Vagina (tissue), 2 donors: Measurements from ENCODE around the gene DHTKD1. TPM values are rescaled to one million over a fixed set of nuclear protein-coding genes. Genes with fewer than 3 reads are reported as not detected.

Experiments used
- DNase-seq, 2 donors: peaks; one replicate each; pipeline ENCODE4 v3.0.0-alpha.2; 2017; ENCODE audit errors: extremely low spot score in 2 of 2
- H3K27ac ChIP-seq: fragments of 200-600 bp; sonication (generic); one replicate; pipeline ENCODE4 v1.5.1; 2019
- H3K27me3 ChIP-seq: fragments of 200-600 bp; sonication (generic); one replicate; pipeline ENCODE4 v1.5.1; 2019
- H3K36me3 ChIP-seq, 2 donors: fragments of 200-600 bp; sonication (generic); one replicate each; pipeline ENCODE4 v1.5.1; 2017 to 2019
- H3K4me1 ChIP-seq: fragments of 200-600 bp; sonication (generic); one replicate; pipeline ENCODE4 v1.5.1; 2019
- H3K4me3 ChIP-seq, 2 donors: fragments of 200-600 bp; sonication (generic); 1 replicate in 1 of 2; 2 replicates in 1 of 2; pipeline ENCODE4 v1.5.1; 2016 to 2019
- H3K9me3 ChIP-seq: fragments of 200-600 bp; sonication (generic); one replicate; pipeline ENCODE4 v1.5.1; 2019
- CTCF ChIP-seq, 3 experiments: fragments of 450-650 bp in 2 of 3; fragments of 200-600 bp in 1 of 3; sonication (generic) in 1 of 3; IDR thresholded peaks; one replicate each; pipeline ENCODE4 v1.5.1; 2017 to 2019; ENCODE audit warnings: antibody characterized with exemption in 3 of 3, mild to moderate bottlenecking in 2 of 3, moderate library complexity in 2 of 3
- POLR2A ChIP-seq, 2 donors: fragments of 450-650 bp; IDR thresholded peaks; one replicate each; pipeline ENCODE4 v1.6.1; 2017; ENCODE audit warnings: antibody characterized with exemption in 2 of 2, mild to moderate bottlenecking in 2 of 2, moderate library complexity in 2 of 2
- POLR2AphosphoS5 ChIP-seq, 2 donors: sonication (generic); formaldehyde crosslinking; IDR thresholded peaks; one replicate each; pipeline ENCODE4 v1.9.0; 2017; ENCODE audit warnings: antibody characterized with exemption in 2 of 2, mild to moderate bottlenecking in 2 of 2, low read depth in 1 of 2; ENCODE audit not compliant: insufficient read depth in 1 of 2
- intact Hi-C: fragments of 100-400 bp; cut with DNase I; formaldehyde crosslinking; loops from one replicate; pipeline ENCODE4 v1.15.1; 2023
- total RNA-seq: library from RNA; depleted of rRNA; stranded (reverse); fragments of >200 nt; gene quantifications from one replicate; pipeline ENCODE4 v1.2.3, GENCODE V29; 2016

Gene DHTKD1
- total RNA-seq, 1 donor from 2014 or later, result 13.3 TPM

GRCh38 chr10:12042409-12042796, 26.4 kb upstream of the DHTKD1 start:
- intact Hi-C loops, result no loop called here
- no peaks in the 10 kb centered on the region for H3K36me3 ChIP-seq
- H3K27me3 ChIP-seq, result no peaks in the 10 kb centered on the region
- H3K27ac ChIP-seq, result peak overlapping the region; percentile 95
- H3K4me1 ChIP-seq, result peaks cover 21% of the 10 kb centered on the region
- H3K9me3 ChIP-seq, result no peaks in the 10 kb centered on the region
- peak overlapping the region; percentile 96 to 99 for H3K4me3 ChIP-seq
- TF ChIP-seq POLR2A (IDR thresholded peaks at IDR 0.05) (peak in 1 of 2 donors; percentile 42), POLR2AphosphoS5 (IDR thresholded peaks at IDR 0.05; ENCODE audit: insufficient read depth in 1 of 2, low read depth in 1 of 2) (no peak), CTCF (IDR thresholded peaks at IDR 0.05) (no peak)
- no peak for DNase-seq

- H3K27ac ChIP-seq, result peak within 1 kb of the TSS; percentile 95
- H3K27me3 ChIP-seq, result no peaks in the 10 kb centered on the region
- H3K4me1 ChIP-seq, result peaks cover 21% of the 10 kb centered on the region
- TF ChIP-seq POLR2A (IDR thresholded peaks at IDR 0.05) (no peak), POLR2AphosphoS5 (IDR thresholded peaks at IDR 0.05; ENCODE audit: insufficient read depth in 1 of 2, low read depth in 1 of 2) (peak; percentile 85 to 89), CTCF (IDR thresholded peaks at IDR 0.05) (peak in 1 of 3 experiments; percentile 13)
- no peaks in the 10 kb centered on the region for H3K9me3 ChIP-seq
- intact Hi-C loops, result no loop called here
- H3K4me3 ChIP-seq, result peak within 1 kb of the TSS; percentile 96 to 99
- DNase-seq, result peak; percentile 98 to 99
- H3K36me3 ChIP-seq, result no peaks in the 10 kb centered on the region
These were observed 25.7 kb upstream of the DHTKD1 start, which contains the start of gene UPF2 for GRCh38 chr10:12042797-12043651. Gene UPF2, minus strand, starts transcription at chr10:12042809. Its CDS starts 7,386 bp downstream, at chr10:12035423.

- intact Hi-C loops, result no loop called here
- H3K4me1 ChIP-seq, result peaks cover 14% of the 10 kb centered on the region
- no peaks in the 10 kb centered on the region for H3K27me3 ChIP-seq
- H3K4me3 ChIP-seq, result no peak overlapping the region
- no peak for DNase-seq
- no peaks in the 10 kb centered on the region for H3K36me3 ChIP-seq
- TF ChIP-seq POLR2AphosphoS5 (IDR thresholded peaks at IDR 0.05; ENCODE audit: insufficient read depth in 1 of 2, low read depth in 1 of 2) (no peak), POLR2A (IDR thresholded peaks at IDR 0.05) (no peak), CTCF (IDR thresholded peaks at IDR 0.05) (no peak)
- H3K9me3 ChIP-seq, result no peaks in the 10 kb centered on the region
- H3K27ac ChIP-seq, result no peak overlapping the region
These were observed 23.2 kb upstream of the DHTKD1 start for GRCh38 chr10:12045596-12045995.

- no peaks in the 10 kb centered on the region for H3K36me3 ChIP-seq
- H3K4me3 ChIP-seq, result no peak overlapping the region
- H3K4me1 ChIP-seq, result no peaks in the 10 kb centered on the region
- H3K9me3 ChIP-seq, result no peaks in the 10 kb centered on the region
- H3K27ac ChIP-seq, result no peak overlapping the region
- DNase-seq, result no peak
- intact Hi-C loops, result no loop called here
- no peaks in the 10 kb centered on the region for H3K27me3 ChIP-seq
- TF ChIP-seq POLR2A (IDR thresholded peaks at IDR 0.05), result no peak
- TF ChIP-seq POLR2AphosphoS5 (IDR thresholded peaks at IDR 0.05; ENCODE audit: insufficient read depth in 1 of 2, low read depth in 1 of 2), result no peak
- no peak for TF ChIP-seq CTCF (IDR thresholded peaks at IDR 0.05)
These were observed 20.2 kb upstream of the DHTKD1 start for GRCh38 chr10:12048547-12048946.

- TF ChIP-seq POLR2A (IDR thresholded peaks at IDR 0.05) (no peak), POLR2AphosphoS5 (IDR thresholded peaks at IDR 0.05; ENCODE audit: insufficient read depth in 1 of 2, low read depth in 1 of 2) (no peak), CTCF (IDR thresholded peaks at IDR 0.05) (no peak)
- Histone ChIP-seq H3K9me3 (no peaks in the 10 kb centered on the region), H3K27ac (no peak overlapping the region), H3K36me3 (no peaks in the 10 kb centered on the region), H3K27me3 (no peaks in the 10 kb centered on the region), H3K4me1 (peaks cover 4% of the 10 kb centered on the region), H3K4me3 (no peak overlapping the region)
- DNase-seq, result no peak
- intact Hi-C loops, result no loop called here
These were observed 18.2 kb upstream of the DHTKD1 start for GRCh38 chr10:12050528-12050927.
